ENCODE data around the gene CACNG4.

- TF ChIP-seq CTCF (IDR thresholded peaks at IDR 0.05 in 2 of 3, conservative IDR thresholded peaks at IDR 0.05 in 1 of 3; ENCODE audit: borderline replicate concordance in 1 of 3, insufficient read depth in 1 of 3, low read depth in 2 of 3, low read length in 2 of 3) (no peak), YY1 (IDR thresholded peaks at IDR 0.05; ENCODE audit: extremely low read depth, insufficient replicate concordance, low read depth, low read length) (no peak), POLR2A (IDR thresholded peaks at IDR 0.05; ENCODE audit: borderline replicate concordance, extremely low read depth, insufficient read depth, insufficient read length) (no peak), REST (IDR thresholded peaks at IDR 0.05; ENCODE audit: low read depth) (no peak), EZH2phosphoT487 (IDR thresholded peaks at IDR 0.05; ENCODE audit: borderline replicate concordance) (no peak), EZH2 (IDR thresholded peaks at IDR 0.05) (no peak), TCF7L2 (IDR thresholded peaks at IDR 0.05; ENCODE audit: borderline replicate concordance, extremely low read depth, insufficient read depth, insufficient read length) (no peak)
Measured at GRCh38 chr17:66987059-66987616, 22.6 kb downstream of the CACNG4 start.

All from HCT116 (cell line).